Loucy (cell line): ENCODE measurements around the gene CHST2.

Source experiments
- EZH2phosphoT487 ChIP-seq: fragments of 200-600 bp; IDR thresholded peaks from 2 replicates; pipeline ENCODE4 v1.6.1; 2018; ENCODE audit warnings: antibody characterized with exemption, mild to moderate bottlenecking, moderate library complexity, borderline replicate concordance
- TF ChIP-seq, protein P1 (sequence below): fragments of 200-600 bp; sonication (generic); conservative IDR thresholded peaks from 2 replicates; pipeline ENCODE4 v1.5.1; 2014; ENCODE audit warnings: mild to moderate bottlenecking, antibody characterized with exemption, low read length

DNA sequence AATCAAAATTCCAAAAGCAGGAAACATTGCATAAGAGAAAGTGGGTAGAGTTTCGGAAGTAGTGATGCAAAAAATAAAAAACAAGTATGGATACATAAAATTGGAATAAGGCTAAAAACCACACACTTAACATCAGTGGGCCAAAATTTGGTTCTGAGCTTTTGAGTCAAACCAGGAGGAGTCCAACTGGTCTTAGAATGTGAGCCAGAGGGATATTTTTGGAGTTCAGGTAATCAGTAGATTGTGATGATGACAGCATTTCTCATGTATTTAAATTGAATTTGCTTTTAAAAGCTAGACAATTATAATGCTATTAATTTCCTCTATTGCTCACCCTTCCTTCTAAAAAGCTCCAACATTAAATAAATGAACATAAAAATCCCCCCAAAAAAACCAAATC lies 38.2 kb upstream of the CHST2 start:
- TF ChIP-seq, protein P1, sequence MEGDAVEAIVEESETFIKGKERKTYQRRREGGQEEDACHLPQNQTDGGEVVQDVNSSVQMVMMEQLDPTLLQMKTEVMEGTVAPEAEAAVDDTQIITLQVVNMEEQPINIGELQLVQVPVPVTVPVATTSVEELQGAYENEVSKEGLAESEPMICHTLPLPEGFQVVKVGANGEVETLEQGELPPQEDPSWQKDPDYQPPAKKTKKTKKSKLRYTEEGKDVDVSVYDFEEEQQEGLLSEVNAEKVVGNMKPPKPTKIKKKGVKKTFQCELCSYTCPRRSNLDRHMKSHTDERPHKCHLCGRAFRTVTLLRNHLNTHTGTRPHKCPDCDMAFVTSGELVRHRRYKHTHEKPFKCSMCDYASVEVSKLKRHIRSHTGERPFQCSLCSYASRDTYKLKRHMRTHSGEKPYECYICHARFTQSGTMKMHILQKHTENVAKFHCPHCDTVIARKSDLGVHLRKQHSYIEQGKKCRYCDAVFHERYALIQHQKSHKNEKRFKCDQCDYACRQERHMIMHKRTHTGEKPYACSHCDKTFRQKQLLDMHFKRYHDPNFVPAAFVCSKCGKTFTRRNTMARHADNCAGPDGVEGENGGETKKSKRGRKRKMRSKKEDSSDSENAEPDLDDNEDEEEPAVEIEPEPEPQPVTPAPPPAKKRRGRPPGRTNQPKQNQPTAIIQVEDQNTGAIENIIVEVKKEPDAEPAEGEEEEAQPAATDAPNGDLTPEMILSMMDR: no peak
- TF ChIP-seq EZH2phosphoT487: no peak
